H1 (cell line): ENCODE results near the gene APMAP. TPM values are rescaled to one million over a fixed set of nuclear protein-coding genes. Genes with fewer than 3 reads are reported as not detected.

Experiments used
- CHD1 ChIP-seq: IDR thresholded peaks from 2 replicates; pipeline ENCODE4 v1.6.1; 2012; ENCODE audit warnings: low read depth, low read length, improper control_type of control experiment
- FOSL1 ChIP-seq: IDR thresholded peaks from 2 replicates; pipeline ENCODE4 v1.6.1; 2011; ENCODE audit warnings: mild to moderate bottlenecking, low read depth, low read length, moderate library complexity; ENCODE audit not compliant: insufficient read depth
- GABPA ChIP-seq: IDR thresholded peaks from 2 replicates; pipeline ENCODE4 v1.6.1; 2011; ENCODE audit warnings: mild to moderate bottlenecking, low read length, moderate library complexity, borderline replicate concordance; ENCODE audit not compliant: insufficient read depth
- JUND ChIP-seq: IDR thresholded peaks from 2 replicates; pipeline ENCODE4 v1.6.1; 2011; ENCODE audit warnings: mild to moderate bottlenecking, improper control_type of control experiment, low read length
- SIX5 ChIP-seq: IDR thresholded peaks from 2 replicates; pipeline ENCODE4 v1.6.1; 2011; ENCODE audit warnings: mild to moderate bottlenecking, low read depth, low read length
- SP2 ChIP-seq: IDR thresholded peaks from 2 replicates; pipeline ENCODE4 v1.6.1; 2012; ENCODE audit warnings: mild to moderate bottlenecking, low read length, inconsistent platforms
- SRF ChIP-seq: IDR thresholded peaks from 2 replicates; pipeline ENCODE4 v1.6.1; 2011; ENCODE audit warnings: mild to moderate bottlenecking, low read depth, low read length, moderate library complexity
- TBP ChIP-seq: IDR thresholded peaks from 2 replicates; pipeline ENCODE4 v1.6.1; 2011; ENCODE audit warnings: low read depth, low read length, improper control_type of control experiment
- USF2 ChIP-seq: IDR thresholded peaks from 2 replicates; pipeline ENCODE4 v1.6.1; 2011; ENCODE audit warnings: low read length, improper control_type of control experiment
- polyA plus RNA-seq, 7 experiments: library from polyadenylated mRNA; depleted of rRNA in 3 of 7; stranded (reverse) in 5 of 7; unstranded in 2 of 7; fragments of >200 nt in 5 of 7; fragments of 200-250 nt in 2 of 7; gene quantifications; 1 replicate in 5 of 7; 2 replicates in 1 of 7; 4 replicates in 1 of 7; pipeline versions ENCODE4 v1.2.1 to v1.2.3, GENCODE V29; 2011 to 2013; ENCODE audit warnings: missing spikeins in 2 of 7, mixed read lengths in 2 of 7
- total RNA-seq: library from RNA; stranded (reverse); fragmentation: NEBNext Ultra II Directional; extraction: Animal tissue kit (Norgen Biotek cat#: 25700); gene quantifications from 2 replicates; pipeline ENCODE4 v1.2.1, GENCODE V29; 2021
- TF ChIP-seq, protein P1 (sequence below): fragments of 300-600 bp; sonication (generic); IDR thresholded peaks from 2 replicates; pipeline ENCODE4 v1.7.1; 2012; ENCODE audit warnings: low read length, moderate library complexity, mild to moderate bottlenecking, inconsistent platforms; ENCODE audit not compliant: insufficient replicate concordance

The APMAP gene
- total and polyA plus RNA-seq, 2 of the 8 experiments (the other 6 are each of a cell fraction or from before 2014, with no cell fraction given), result 31.3 to 66.0 TPM

- TF ChIP-seq, protein P1, sequence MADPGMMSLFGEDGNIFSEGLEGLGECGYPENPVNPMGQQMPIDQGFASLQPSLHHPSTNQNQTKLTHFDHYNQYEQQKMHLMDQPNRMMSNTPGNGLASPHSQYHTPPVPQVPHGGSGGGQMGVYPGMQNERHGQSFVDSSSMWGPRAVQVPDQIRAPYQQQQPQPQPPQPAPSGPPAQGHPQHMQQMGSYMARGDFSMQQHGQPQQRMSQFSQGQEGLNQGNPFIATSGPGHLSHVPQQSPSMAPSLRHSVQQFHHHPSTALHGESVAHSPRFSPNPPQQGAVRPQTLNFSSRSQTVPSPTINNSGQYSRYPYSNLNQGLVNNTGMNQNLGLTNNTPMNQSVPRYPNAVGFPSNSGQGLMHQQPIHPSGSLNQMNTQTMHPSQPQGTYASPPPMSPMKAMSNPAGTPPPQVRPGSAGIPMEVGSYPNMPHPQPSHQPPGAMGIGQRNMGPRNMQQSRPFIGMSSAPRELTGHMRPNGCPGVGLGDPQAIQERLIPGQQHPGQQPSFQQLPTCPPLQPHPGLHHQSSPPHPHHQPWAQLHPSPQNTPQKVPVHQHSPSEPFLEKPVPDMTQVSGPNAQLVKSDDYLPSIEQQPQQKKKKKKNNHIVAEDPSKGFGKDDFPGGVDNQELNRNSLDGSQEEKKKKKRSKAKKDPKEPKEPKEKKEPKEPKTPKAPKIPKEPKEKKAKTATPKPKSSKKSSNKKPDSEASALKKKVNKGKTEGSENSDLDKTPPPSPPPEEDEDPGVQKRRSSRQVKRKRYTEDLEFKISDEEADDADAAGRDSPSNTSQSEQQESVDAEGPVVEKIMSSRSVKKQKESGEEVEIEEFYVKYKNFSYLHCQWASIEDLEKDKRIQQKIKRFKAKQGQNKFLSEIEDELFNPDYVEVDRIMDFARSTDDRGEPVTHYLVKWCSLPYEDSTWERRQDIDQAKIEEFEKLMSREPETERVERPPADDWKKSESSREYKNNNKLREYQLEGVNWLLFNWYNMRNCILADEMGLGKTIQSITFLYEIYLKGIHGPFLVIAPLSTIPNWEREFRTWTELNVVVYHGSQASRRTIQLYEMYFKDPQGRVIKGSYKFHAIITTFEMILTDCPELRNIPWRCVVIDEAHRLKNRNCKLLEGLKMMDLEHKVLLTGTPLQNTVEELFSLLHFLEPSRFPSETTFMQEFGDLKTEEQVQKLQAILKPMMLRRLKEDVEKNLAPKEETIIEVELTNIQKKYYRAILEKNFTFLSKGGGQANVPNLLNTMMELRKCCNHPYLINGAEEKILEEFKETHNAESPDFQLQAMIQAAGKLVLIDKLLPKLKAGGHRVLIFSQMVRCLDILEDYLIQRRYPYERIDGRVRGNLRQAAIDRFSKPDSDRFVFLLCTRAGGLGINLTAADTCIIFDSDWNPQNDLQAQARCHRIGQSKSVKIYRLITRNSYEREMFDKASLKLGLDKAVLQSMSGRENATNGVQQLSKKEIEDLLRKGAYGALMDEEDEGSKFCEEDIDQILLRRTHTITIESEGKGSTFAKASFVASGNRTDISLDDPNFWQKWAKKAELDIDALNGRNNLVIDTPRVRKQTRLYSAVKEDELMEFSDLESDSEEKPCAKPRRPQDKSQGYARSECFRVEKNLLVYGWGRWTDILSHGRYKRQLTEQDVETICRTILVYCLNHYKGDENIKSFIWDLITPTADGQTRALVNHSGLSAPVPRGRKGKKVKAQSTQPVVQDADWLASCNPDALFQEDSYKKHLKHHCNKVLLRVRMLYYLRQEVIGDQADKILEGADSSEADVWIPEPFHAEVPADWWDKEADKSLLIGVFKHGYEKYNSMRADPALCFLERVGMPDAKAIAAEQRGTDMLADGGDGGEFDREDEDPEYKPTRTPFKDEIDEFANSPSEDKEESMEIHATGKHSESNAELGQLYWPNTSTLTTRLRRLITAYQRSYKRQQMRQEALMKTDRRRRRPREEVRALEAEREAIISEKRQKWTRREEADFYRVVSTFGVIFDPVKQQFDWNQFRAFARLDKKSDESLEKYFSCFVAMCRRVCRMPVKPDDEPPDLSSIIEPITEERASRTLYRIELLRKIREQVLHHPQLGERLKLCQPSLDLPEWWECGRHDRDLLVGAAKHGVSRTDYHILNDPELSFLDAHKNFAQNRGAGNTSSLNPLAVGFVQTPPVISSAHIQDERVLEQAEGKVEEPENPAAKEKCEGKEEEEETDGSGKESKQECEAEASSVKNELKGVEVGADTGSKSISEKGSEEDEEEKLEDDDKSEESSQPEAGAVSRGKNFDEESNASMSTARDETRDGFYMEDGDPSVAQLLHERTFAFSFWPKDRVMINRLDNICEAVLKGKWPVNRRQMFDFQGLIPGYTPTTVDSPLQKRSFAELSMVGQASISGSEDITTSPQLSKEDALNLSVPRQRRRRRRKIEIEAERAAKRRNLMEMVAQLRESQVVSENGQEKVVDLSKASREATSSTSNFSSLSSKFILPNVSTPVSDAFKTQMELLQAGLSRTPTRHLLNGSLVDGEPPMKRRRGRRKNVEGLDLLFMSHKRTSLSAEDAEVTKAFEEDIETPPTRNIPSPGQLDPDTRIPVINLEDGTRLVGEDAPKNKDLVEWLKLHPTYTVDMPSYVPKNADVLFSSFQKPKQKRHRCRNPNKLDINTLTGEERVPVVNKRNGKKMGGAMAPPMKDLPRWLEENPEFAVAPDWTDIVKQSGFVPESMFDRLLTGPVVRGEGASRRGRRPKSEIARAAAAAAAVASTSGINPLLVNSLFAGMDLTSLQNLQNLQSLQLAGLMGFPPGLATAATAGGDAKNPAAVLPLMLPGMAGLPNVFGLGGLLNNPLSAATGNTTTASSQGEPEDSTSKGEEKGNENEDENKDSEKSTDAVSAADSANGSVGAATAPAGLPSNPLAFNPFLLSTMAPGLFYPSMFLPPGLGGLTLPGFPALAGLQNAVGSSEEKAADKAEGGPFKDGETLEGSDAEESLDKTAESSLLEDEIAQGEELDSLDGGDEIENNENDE, result no peak
- TF ChIP-seq USF2 (no peak), JUND (no peak), SRF (no peak), SIX5 (no peak), SP2 (no peak), GABPA (no peak), TBP (no peak), FOSL1 (no peak), CHD1 (no peak)
These were observed 35.1 kb downstream of the APMAP start (continued) for GRCh38 chr20:24957326-24958016.
